HG02642 (cell line): ENCODE results near the gene SHOC2.

ENCODE experiments used
- ATAC-seq: cut with Tn5 transposase; IDR thresholded peaks from one replicate; pipeline ENCODE4 v1.9.1; 2021; ENCODE audit warnings: mild to moderate bottlenecking; ENCODE audit not compliant: unreplicated experiment, poor library complexity

The SHOC2 gene

GRCh38 chr10:110977662-110978061 lies 58.3 kb downstream of the SHOC2 start:
- ATAC-seq = no peak

GRCh38 chr10:110978204-110978603 lies 58.8 kb downstream of the SHOC2 start:
- ATAC-seq = no peak

GRCh38 chr10:110979611-110980010 lies 60.2 kb downstream of the SHOC2 start:
- no peak for ATAC-seq

GRCh38 chr10:110980807-110981206 lies 61.4 kb downstream of the SHOC2 start:
- ATAC-seq = no peak

GRCh38 chr10:110983466-110983865 lies 64.1 kb downstream of the SHOC2 start:
- no peak for ATAC-seq

GRCh38 chr10:110985497-110986275 lies 66.3 kb downstream of the SHOC2 start:
- ATAC-seq = no peak

GRCh38 chr10:110989016-110989415 lies 69.6 kb downstream of the SHOC2 start:
- no peak for ATAC-seq

- ATAC-seq = no peak
Measured at GRCh38 chr10:110992006-110992800, 72.8 kb downstream of the SHOC2 start.

GRCh38 chr10:110993024-110993693 lies 73.8 kb downstream of the SHOC2 start:
- ATAC-seq = no peak

GRCh38 chr10:110994406-110995086 lies 75.1 kb downstream of the SHOC2 start:
- ATAC-seq = no peak

- ATAC-seq = no peak
Measured at GRCh38 chr10:110995301-110995700, 75.9 kb downstream of the SHOC2 start.

- ATAC-seq = no peak
Measured at GRCh38 chr10:110996256-110996655, 76.9 kb downstream of the SHOC2 start.

- no peak for ATAC-seq
Measured at GRCh38 chr10:111004016-111004415, 84.6 kb downstream of the SHOC2 start.

GRCh38 chr10:111007486-111007885 lies 88.1 kb downstream of the SHOC2 start:
- ATAC-seq = no peak

- ATAC-seq = no peak
Measured at GRCh38 chr10:111015181-111015580, 95.8 kb downstream of the SHOC2 start.

- ATAC-seq = no peak
Measured at GRCh38 chr10:111017098-111017497, 97.7 kb downstream of the SHOC2 start.

GRCh38 chr10:111018021-111018420 lies 98.6 kb downstream of the SHOC2 start:
- ATAC-seq = no peak

- no peak for ATAC-seq
Measured at GRCh38 chr10:111023060-111023459, 103.7 kb downstream of the SHOC2 start.

- no peak for ATAC-seq
Measured at GRCh38 chr10:111030042-111030750, 110.8 kb downstream of the SHOC2 start.
